ENCODE data around the gene GPR15.
A peak's percentile ranks its signal among the peaks of the same experiment; 100 is the strongest.

The GPR15 gene

GRCh38 chr3:98532275-98532637 lies 478 bp downstream of the GPR15 start:
- no peak for DNase-seq

- no peak for DNase-seq
Observed at GRCh38 chr3:98532709-98533571, 1.2 kb downstream of the GPR15 start.

GRCh38 chr3:98534168-98534567 lies 2.4 kb downstream of the GPR15 start:
- no peak for DNase-seq

GRCh38 chr3:98534734-98535133 lies 3.0 kb downstream of the GPR15 start:
- no peak for DNase-seq

GRCh38 chr3:98536456-98537017 lies 4.8 kb downstream of the GPR15 start:
- DNase-seq, result no peak

GRCh38 chr3:98540346-98540745 lies 8.6 kb downstream of the GPR15 start:
- DNase-seq, result no peak

- DNase-seq, result no peak
Observed at GRCh38 chr3:98541695-98542094, 9.9 kb downstream of the GPR15 start.

- DNase-seq, result no peak
Observed at GRCh38 chr3:98542623-98543022, 10.8 kb downstream of the GPR15 start.

- DNase-seq, result no peak
Observed at GRCh38 chr3:98545940-98546339, 14.2 kb downstream of the GPR15 start.

GRCh38 chr3:98548544-98548943 lies 16.8 kb downstream of the GPR15 start:
- no peak for DNase-seq

- DNase-seq, result no peak
Observed at GRCh38 chr3:98550833-98551232, 19.1 kb downstream of the GPR15 start.

- DNase-seq, result no peak
Observed at GRCh38 chr3:98551236-98551635, 19.5 kb downstream of the GPR15 start.

GRCh38 chr3:98551754-98552153 lies 20.0 kb downstream of the GPR15 start:
- DNase-seq, result no peak

GRCh38 chr3:98552232-98553020 lies 20.6 kb downstream of the GPR15 start:
- DNase-seq, result no peak

GRCh38 chr3:98553021-98553563 lies 21.3 kb downstream of the GPR15 start:
- DNase-seq, result no peak

- no peak for DNase-seq
Observed at GRCh38 chr3:98553753-98554152, 22.0 kb downstream of the GPR15 start.

- DNase-seq, result no peak
Observed at GRCh38 chr3:98554580-98554979, 22.8 kb downstream of the GPR15 start.

- no peak for DNase-seq
Observed at GRCh38 chr3:98555025-98555379, 23.2 kb downstream of the GPR15 start.

GRCh38 chr3:98556164-98557130 lies 24.7 kb downstream of the GPR15 start:
- peak; percentile 64 for DNase-seq

GRCh38 chr3:98557324-98558010 lies 25.7 kb downstream of the GPR15 start:
- peak; percentile 38 for DNase-seq

GRCh38 chr3:98558100-98558827 lies 26.5 kb downstream of the GPR15 start:
- DNase-seq, result no peak

Measured in stimulated activated CD4-positive, alpha-beta T cell treated with anti-CD3 and anti-CD28 coated beads, Interleukin-4, amount 100 ng/mL, for 1 hour (primary cell).